ENCODE results near the gene IFT25. TPM values are rescaled to one million over a fixed set of nuclear protein-coding genes. Genes with fewer than 3 reads are reported as not detected.

Gene IFT25
- total and polyA plus RNA-seq, 2 experiments from 2014 or later, result 28.2 to 109 TPM

DNA sequence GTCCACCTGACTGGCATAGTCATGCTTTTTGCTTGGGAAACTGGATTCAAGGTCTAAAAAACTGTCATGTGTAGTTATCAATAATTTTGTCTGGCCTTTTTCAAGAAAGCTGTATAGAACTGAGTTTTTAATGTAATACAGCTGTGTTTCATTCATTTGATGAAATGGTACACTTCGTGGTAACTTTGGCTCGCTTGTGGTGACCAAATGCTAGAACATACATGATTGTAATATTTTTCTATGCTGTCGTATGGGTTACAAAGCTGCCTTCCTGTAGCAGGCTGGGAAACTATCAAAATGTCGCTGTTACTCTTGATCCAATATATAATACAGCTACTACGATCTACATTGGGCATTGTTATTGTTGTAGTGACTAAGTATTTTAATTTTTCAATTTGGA is 2.8 kb upstream of the IFT25 start:
- Histone ChIP-seq H2AFZ (no peak overlapping the region), H3K4me1 (ENCODE audit: insufficient read depth) (peaks cover 47% of the 10 kb centered on the region), H3K27ac (ENCODE audit: low read depth) (no peak overlapping the region), H3K4me2 (peak overlapping the region; percentile 91), H3K27me3 (ENCODE audit: insufficient read depth) (no peaks in the 10 kb centered on the region), H4K20me1 (replicated peaks; ENCODE audit: insufficient read depth) (peaks cover 12% of the 10 kb centered on the region), H3K36me3 (ENCODE audit: insufficient read depth) (peaks cover 8% of the 10 kb centered on the region; the same call in 1 of the 2 replicates), H3K9me2 (ENCODE audit: insufficient read depth) (no peaks in the 10 kb centered on the region), H3K4me3 (no peak overlapping the region), H3K79me2 (replicated peaks; ENCODE audit: insufficient read depth) (peaks cover 61% of the 10 kb centered on the region), H3F3A (replicated peaks; ENCODE audit: low read depth) (no peaks in the 10 kb centered on the region)
- DNase-seq (ENCODE audit: low spot score), result no peak
- peak overlapping the region; percentile 89; the same call in 2 of the 3 replicates for H3K4me3 Mint-ChIP-seq
- ATAC-seq, result no peak
- no peaks in the 10 kb centered on the region for H3K9me3 Mint-ChIP-seq
- peaks cover 3% of the 10 kb centered on the region for H3K27me3 Mint-ChIP-seq (ENCODE audit: insufficient read depth, low read depth, poor library complexity)
- peaks cover 19% of the 10 kb centered on the region for H3K36me3 Mint-ChIP-seq (ENCODE audit: low read depth)
- TF ChIP-seq POLR2AphosphoS5 (IDR thresholded peaks at IDR 0.05; ENCODE audit: low read depth), result no peak
- TF ChIP-seq JUNB (IDR thresholded peaks at IDR 0.05; ENCODE audit: unreplicated experiment), result no peak
- no peak for TF ChIP-seq ZNF331 (CRISPR knock-in tag; IDR thresholded peaks at IDR 0.05; ENCODE audit: low read depth)
- TF ChIP-seq EZH2phosphoT487 (IDR thresholded peaks at IDR 0.05; ENCODE audit: unreplicated experiment), result no peak
- TF ChIP-seq, protein P1, sequence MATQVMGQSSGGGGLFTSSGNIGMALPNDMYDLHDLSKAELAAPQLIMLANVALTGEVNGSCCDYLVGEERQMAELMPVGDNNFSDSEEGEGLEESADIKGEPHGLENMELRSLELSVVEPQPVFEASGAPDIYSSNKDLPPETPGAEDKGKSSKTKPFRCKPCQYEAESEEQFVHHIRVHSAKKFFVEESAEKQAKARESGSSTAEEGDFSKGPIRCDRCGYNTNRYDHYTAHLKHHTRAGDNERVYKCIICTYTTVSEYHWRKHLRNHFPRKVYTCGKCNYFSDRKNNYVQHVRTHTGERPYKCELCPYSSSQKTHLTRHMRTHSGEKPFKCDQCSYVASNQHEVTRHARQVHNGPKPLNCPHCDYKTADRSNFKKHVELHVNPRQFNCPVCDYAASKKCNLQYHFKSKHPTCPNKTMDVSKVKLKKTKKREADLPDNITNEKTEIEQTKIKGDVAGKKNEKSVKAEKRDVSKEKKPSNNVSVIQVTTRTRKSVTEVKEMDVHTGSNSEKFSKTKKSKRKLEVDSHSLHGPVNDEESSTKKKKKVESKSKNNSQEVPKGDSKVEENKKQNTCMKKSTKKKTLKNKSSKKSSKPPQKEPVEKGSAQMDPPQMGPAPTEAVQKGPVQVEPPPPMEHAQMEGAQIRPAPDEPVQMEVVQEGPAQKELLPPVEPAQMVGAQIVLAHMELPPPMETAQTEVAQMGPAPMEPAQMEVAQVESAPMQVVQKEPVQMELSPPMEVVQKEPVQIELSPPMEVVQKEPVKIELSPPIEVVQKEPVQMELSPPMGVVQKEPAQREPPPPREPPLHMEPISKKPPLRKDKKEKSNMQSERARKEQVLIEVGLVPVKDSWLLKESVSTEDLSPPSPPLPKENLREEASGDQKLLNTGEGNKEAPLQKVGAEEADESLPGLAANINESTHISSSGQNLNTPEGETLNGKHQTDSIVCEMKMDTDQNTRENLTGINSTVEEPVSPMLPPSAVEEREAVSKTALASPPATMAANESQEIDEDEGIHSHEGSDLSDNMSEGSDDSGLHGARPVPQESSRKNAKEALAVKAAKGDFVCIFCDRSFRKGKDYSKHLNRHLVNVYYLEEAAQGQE (IDR thresholded peaks at IDR 0.05; ENCODE audit: unreplicated experiment), result no peak
- no peak for TF ChIP-seq EZH2 (IDR thresholded peaks at IDR 0.05; ENCODE audit: low read depth, unreplicated experiment)
- TF ChIP-seq, protein P2, sequence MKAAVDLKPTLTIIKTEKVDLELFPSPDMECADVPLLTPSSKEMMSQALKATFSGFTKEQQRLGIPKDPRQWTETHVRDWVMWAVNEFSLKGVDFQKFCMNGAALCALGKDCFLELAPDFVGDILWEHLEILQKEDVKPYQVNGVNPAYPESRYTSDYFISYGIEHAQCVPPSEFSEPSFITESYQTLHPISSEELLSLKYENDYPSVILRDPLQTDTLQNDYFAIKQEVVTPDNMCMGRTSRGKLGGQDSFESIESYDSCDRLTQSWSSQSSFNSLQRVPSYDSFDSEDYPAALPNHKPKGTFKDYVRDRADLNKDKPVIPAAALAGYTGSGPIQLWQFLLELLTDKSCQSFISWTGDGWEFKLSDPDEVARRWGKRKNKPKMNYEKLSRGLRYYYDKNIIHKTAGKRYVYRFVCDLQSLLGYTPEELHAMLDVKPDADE (IDR thresholded peaks at IDR 0.05), result no peak
- TF ChIP-seq, protein P3, sequence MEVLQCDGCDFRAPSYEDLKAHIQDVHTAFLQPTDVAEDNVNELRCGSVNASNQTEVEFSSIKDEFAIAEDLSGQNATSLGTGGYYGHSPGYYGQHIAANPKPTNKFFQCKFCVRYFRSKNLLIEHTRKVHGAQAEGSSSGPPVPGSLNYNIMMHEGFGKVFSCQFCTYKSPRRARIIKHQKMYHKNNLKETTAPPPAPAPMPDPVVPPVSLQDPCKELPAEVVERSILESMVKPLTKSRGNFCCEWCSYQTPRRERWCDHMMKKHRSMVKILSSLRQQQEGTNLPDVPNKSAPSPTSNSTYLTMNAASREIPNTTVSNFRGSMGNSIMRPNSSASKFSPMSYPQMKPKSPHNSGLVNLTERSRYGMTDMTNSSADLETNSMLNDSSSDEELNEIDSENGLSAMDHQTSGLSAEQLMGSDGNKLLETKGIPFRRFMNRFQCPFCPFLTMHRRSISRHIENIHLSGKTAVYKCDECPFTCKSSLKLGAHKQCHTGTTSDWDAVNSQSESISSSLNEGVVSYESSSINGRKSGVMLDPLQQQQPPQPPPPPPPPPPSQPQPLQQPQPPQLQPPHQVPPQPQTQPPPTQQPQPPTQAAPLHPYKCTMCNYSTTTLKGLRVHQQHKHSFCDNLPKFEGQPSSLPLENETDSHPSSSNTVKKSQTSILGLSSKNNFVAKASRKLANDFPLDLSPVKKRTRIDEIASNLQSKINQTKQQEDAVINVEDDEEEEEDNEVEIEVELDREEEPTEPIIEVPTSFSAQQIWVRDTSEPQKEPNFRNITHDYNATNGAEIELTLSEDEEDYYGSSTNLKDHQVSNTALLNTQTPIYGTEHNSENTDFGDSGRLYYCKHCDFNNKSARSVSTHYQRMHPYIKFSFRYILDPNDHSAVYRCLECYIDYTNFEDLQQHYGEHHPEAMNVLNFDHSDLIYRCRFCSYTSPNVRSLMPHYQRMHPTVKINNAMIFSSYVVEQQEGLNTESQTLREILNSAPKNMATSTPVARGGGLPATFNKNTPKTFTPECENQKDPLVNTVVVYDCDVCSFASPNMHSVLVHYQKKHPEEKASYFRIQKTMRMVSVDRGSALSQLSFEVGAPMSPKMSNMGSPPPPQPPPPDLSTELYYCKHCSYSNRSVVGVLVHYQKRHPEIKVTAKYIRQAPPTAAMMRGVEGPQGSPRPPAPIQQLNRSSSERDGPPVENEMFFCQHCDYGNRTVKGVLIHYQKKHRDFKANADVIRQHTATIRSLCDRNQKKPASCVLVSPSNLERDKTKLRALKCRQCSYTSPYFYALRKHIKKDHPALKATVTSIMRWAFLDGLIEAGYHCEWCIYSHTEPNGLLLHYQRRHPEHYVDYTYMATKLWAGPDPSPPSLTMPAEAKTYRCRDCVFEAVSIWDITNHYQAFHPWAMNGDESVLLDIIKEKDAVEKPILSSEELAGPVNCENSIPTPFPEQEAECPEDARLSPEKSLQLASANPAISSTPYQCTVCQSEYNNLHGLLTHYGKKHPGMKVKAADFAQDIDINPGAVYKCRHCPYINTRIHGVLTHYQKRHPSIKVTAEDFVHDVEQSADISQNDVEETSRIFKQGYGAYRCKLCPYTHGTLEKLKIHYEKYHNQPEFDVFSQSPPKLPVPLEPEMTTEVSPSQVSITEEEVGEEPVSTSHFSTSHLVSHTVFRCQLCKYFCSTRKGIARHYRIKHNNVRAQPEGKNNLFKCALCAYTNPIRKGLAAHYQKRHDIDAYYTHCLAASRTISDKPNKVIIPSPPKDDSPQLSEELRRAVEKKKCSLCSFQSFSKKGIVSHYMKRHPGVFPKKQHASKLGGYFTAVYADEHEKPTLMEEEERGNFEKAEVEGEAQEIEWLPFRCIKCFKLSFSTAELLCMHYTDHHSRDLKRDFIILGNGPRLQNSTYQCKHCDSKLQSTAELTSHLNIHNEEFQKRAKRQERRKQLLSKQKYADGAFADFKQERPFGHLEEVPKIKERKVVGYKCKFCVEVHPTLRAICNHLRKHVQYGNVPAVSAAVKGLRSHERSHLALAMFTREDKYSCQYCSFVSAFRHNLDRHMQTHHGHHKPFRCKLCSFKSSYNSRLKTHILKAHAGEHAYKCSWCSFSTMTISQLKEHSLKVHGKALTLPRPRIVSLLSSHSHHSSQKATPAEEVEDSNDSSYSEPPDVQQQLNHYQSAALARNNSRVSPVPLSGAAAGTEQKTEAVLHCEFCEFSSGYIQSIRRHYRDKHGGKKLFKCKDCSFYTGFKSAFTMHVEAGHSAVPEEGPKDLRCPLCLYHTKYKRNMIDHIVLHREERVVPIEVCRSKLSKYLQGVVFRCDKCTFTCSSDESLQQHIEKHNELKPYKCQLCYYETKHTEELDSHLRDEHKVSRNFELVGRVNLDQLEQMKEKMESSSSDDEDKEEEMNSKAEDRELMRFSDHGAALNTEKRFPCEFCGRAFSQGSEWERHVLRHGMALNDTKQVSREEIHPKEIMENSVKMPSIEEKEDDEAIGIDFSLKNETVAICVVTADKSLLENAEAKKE (CRISPR knock-in tag; IDR thresholded peaks at IDR 0.05), result no peak
- no peak for TF ChIP-seq STAT1 (IDR thresholded peaks at IDR 0.05; ENCODE audit: unreplicated experiment)
- TF ChIP-seq, protein P4, sequence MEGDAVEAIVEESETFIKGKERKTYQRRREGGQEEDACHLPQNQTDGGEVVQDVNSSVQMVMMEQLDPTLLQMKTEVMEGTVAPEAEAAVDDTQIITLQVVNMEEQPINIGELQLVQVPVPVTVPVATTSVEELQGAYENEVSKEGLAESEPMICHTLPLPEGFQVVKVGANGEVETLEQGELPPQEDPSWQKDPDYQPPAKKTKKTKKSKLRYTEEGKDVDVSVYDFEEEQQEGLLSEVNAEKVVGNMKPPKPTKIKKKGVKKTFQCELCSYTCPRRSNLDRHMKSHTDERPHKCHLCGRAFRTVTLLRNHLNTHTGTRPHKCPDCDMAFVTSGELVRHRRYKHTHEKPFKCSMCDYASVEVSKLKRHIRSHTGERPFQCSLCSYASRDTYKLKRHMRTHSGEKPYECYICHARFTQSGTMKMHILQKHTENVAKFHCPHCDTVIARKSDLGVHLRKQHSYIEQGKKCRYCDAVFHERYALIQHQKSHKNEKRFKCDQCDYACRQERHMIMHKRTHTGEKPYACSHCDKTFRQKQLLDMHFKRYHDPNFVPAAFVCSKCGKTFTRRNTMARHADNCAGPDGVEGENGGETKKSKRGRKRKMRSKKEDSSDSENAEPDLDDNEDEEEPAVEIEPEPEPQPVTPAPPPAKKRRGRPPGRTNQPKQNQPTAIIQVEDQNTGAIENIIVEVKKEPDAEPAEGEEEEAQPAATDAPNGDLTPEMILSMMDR (conservative IDR thresholded peaks at IDR 0.05; ENCODE audit: low read depth in 2 of 2), result no peak
- no peak for TF ChIP-seq NANOG (IDR thresholded peaks at IDR 0.05; ENCODE audit: borderline replicate concordance)
- H3K4me1 Mint-ChIP-seq, result peaks cover 58% of the 10 kb centered on the region
- no peak overlapping the region for H3K27ac Mint-ChIP-seq

Measured in GM23338 (cell line).